Hippocampal formation (tissue), 2 donors: ENCODE data around the gene CASP8AP2.
"Not testable (repeated sequence)": the region's sequence is repeated elsewhere in the genome, so short reads cannot be mapped to it uniquely, and the experiment has no call there.

Source experiments
- DNase-seq, 2 donors: peaks; one replicate each; lab custom pipeline; 2025; lab: John Stamatoyannopoulos, UW

Gene CASP8AP2

DNA sequence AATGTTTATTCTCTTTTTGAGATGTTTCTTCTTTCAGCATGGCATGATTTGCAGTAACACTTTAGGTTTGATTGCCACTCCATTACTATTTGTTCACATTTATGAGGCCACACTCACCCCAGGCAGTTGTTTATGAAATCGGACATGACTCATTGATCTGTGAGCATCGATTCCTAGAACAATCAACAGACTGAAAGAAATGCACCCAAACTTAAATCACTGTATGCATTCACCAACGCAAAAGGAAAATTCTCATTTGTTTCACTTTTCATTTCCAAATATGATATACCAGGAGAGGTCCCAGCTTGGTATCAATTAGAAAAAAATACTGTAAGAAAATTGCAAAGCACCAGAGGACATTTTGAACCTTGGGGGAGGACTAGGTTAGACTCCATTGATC is 59.2 kb downstream of the CASP8AP2 start:
- DNase-seq: no peak

DNA sequence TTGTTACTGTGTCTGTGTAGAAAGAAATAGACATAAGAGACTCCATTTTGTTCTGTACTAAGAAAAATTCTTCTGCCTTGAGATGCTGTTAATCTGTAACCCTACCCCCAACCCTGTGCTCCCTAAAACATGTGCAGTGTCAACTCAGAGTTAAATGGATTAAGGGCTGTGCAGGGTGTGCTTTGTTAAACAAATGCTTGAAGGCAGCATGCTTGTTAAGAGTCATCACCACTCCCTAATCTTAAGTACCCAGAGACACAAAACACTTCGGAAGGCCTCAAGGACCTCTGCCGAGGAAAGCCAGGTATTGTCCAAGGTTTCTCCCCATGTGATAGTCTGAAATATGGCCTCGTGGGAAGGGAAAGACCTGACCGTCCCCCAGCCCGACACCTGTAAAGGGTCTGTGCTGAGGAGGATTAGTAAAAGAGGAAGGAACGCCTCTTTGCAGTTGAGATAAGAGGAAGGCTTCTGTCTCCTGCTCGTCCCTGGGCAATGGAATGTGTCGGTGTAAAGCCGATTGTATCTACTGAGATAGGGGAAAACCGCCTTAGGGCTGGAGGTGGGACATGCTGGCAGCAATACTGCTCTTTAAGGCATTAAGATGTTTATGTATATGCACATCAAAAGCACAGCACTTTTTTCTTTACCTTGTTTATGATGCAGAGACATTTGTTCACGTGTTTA is 61.3 kb downstream of the CASP8AP2 start:
- DNase-seq: not testable (repeated sequence)

DNA sequence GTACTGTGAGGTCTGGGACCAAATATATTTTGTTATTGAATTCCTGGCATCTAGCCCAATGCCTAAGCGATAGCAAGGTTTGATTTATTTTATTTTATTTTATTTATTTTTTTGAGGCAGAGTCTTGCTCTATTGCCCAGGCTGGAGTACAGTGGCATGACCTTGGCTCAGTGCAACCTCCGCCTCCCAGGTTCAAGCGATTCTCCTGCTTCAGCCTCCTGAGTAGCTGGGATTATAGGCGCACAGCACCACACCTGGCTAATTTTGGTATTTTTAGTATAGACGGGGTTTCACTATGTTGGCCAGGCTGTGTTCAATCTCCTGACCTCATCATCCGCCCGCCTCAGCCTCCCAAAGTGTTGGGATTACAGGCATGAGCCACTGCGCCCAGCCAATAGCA is 62.9 kb downstream of the CASP8AP2 start:
- DNase-seq: not testable (repeated sequence)

DNA sequence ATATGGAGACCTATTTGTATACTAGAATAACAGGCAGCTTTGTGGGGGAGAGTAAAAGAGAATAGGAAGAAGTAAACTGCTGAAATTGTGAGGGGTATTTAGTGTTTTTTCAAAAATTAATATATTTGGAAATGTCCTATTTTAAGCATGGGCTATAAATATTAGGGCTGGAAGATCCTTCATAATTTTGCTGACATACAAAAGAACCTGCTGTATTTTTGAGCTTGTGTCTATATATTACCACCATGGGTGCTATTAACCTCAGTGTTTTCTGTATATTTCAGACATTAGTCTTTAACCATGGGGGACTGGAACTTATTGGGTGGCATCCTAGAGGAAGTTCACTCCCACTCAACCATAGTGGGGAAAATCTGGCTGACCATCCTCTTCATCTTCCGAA is 64.5 kb downstream of the CASP8AP2 start, which contains the start of gene GJA10:
TSS of gene GJA10 (plus strand) at position 301 of the 400 bp plus-strand sequence. CDS start at position 301, 0 bp downstream.
- no peak for DNase-seq

DNA sequence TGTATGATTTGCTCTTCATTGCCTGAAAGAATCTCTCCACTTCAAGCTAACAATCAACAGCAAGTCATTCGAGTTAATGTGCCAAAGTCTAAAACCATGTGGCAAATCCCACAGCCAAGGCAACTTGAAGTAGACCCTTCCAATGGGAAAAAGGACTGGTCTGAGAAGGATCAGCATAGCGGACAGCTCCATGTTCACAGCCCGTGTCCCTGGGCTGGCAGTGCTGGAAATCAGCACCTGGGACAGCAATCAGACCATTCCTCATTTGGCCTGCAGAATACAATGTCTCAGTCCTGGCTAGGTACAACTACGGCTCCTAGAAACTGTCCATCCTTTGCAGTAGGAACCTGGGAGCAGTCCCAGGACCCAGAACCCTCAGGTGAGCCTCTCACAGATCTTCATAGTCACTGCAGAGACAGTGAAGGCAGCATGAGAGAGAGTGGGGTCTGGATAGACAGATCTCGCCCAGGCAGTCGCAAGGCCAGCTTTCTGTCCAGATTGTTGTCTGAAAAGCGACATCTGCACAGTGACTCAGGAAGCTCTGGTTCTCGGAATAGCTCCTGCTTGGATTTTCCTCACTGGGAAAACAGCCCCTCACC is 65.7 kb downstream of the CASP8AP2 start:
- no peak for DNase-seq

DNA sequence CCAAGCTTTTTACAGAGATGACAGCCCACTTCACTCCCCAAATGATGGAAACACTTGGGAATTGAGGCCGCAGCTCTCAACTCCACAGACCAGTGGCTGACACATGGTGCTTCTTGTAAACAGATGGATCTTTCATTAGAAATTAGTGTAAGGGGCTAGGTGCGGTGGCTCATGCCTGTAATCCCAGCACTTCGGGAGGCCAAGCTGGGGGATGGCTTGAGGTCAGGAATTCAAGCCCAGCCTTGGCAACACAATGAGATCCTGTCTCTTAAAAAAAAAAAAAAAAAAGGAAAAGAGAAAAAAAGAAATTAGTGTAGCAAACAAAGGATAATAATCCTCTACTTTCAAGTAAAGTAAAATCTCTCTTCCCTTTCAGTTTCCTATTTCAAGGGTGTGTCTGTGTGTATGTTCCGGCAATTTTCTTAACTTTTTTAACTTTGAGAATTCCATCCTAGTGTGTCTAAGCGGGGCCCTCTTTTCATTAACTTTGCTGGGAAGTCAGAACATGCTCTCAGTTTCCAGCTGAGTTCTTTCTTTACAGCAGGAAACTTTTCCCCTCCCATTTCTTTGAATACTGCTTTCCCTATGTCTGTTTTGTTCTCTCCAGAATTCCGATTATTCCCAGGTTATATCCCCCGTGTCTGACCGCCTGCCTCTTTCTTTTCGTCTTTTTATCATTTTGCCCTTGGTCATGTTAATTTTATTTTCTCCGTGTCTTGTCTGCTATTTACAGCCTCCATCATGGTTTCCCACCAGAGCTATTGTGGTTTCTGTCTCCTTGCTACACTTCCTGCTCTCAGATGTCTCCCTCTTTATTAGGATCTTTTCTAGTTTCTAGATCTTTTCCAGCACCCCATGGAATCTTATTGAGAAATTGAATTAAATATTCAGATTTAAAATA is 80.6 kb downstream of the CASP8AP2 start:
- DNase-seq: not testable (repeated sequence)

DNA sequence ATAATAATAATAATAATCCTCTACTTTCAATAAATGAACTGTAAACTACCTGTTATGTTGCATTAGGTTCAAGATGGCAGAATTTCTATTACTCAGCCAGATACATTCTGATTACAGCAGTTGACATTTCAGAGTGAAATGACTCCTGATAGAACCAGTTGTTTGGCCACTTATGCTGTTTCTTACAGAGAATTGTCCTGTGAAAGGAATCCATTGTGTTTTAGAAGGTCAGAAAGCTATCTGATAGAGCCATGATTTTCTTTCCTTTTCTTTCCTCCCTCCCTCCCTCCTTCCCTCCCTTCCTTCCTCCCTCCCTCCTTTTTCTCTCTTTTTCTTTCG is 81.2 kb downstream of the CASP8AP2 start:
- no peak for DNase-seq

DNA sequence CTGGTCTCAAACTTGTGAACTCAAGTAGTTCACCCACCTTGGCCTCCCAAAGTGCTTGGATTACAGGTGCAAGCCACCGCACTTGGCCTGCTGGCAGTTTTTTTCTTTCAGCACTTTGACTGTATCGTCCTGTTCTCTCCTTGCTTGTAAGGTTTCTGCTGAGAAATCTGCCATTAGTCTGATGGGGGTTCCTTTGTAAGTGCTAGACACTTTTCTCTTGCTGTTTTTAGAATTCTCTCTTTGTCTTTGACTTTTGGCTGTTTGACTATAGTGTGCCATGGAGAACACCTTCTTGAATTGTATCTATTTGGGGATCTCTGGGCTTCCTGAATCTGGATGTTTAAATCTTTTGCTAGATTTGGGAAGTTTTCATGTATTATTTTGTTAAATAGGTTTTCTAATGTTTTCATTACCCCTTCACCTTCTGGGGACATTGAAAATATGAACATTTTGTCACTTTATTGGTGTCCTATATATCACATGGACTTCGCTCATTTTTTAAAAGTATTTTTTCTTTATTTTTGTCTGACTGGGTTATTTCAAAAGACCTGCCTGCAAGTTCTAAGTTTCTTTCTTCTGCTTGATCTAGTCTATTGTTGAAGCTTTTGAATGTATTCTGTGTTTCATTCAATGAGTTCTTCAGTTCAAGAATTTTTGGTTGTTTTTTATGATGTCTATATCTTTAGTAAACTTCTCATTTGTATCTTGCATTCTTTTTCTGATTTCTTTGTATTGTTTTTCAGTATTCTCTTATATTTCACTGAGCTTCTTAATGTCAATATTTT is 86.6 kb downstream of the CASP8AP2 start:
- no peak for DNase-seq

DNA sequence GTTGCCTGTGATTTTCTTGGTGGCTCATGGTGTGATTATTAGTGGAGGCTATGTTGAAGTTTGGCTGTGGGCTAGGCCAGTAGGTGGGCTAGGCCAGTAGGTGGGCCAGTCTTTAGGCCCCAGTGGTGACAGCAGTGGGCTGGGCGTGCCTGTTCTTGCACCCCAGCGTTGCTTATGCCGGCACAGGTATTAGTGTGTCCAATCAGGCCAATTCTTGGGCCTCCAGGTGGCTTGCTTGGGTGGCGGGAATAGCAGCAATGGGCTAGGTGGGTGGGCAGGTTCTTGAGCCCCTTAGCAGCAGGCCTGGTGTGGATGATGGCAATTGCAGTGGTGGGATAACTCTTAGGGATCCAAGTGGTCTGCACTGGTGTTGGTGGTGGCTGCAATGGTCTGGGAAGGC is 87.5 kb downstream of the CASP8AP2 start:
- no peak for DNase-seq

DNA sequence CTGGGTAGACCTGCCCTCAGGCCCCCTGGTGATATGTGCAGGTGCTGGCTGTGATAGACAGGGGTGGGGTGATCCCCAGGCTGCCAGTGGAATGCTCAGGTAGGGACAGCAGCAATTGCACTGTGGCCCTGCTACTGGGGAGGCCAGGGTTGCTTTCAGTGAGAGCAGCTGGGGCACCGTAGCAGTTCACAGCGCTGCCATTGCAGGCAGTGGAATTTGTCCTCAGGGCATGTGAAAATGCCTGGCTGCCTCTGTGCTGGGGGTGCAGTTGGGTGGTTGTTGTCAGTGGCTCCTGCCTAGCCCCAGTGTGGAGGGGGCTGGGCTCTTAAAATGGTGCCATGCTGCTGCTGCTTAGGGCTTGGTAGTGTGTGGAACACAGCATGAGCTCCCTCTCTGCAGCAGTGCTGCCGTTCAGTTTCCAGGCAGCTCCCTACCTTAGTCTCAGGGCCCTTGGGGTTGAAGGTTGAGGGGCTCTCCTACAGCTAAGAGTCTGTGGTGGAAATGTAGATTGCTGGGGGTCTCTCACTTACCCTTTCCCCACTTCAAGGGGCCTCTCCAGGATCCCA is 88.2 kb downstream of the CASP8AP2 start:
- no peak for DNase-seq
